WTC11 (cell line): ENCODE results near the gene ZMYM5.

ENCODE experiments used
- CTCF ChIP-seq: fragments of 200-600 bp; IDR thresholded peaks from 2 replicates; pipeline ENCODE4 v1.8.0; 2022; ENCODE audit warnings: antibody characterized with exemption
- KAT7 ChIP-seq: sonication (generic); formaldehyde crosslinking; IDR thresholded peaks from 2 replicates; pipeline ENCODE4 v1.8.1; 2023; ENCODE audit warnings: missing genetic modification reagents, mild to moderate bottlenecking, borderline replicate concordance
- ZNF138 ChIP-seq: sonication (generic); formaldehyde crosslinking; conservative IDR thresholded peaks from 2 replicates; pipeline ENCODE4 v1.8.1; 2022; ENCODE audit warnings: mild to moderate bottlenecking, moderate library complexity, missing genetic modification reagents
- ZNF423 ChIP-seq: fragments of 250-450 bp; sonication (Bioruptor Pico); IDR thresholded peaks from 2 replicates; pipeline ENCODE4 v2.1.2; 2022; ENCODE audit warnings: mild to moderate bottlenecking, moderate library complexity
- ZSCAN18 ChIP-seq: fragments of 250-450 bp; sonication (Bioruptor Pico); IDR thresholded peaks from 2 replicates; pipeline ENCODE4 v2.1.2; 2022; ENCODE audit warnings: mild to moderate bottlenecking, moderate library complexity

- TF ChIP-seq CTCF (no peak), ZNF423 (CRISPR knock-in tag) (no peak), ZSCAN18 (no peak), ZNF138 (CRISPR knock-in tag) (no peak), KAT7 (CRISPR knock-in tag) (no peak)
Measured at GRCh38 chr13:19822673-19823072, 40.8 kb downstream of the ZMYM5 start.
